ENCODE data around the gene NUP58.

DNA sequence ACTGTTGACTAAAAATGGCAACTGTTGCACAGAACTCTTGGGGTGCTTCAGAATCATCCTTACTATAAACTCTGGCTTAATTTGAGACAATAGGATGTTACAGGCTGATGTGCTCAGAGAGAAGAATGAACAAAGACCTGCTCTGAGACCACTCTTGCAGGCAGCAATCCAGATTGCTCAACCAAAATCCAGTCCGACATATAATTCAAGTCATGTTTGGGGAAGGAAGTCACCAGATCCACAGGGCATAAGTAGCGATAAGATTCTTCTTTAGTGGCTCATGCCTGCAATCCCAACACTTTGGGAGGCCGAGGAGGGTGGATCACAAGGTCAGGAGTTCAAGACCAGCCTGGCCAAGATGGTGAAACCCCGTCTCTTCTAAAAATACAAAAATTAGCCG lies 34.7 kb upstream of the NUP58 start:
- TF ChIP-seq CREB1 (IDR thresholded peaks at IDR 0.05) (no peak), CREB1 (CRISPR knock-in tag; IDR thresholded peaks at IDR 0.05) (no peak), POLR2A (conservative IDR thresholded peaks at IDR 0.05) (no peak), FOXK2 (conservative IDR thresholded peaks at IDR 0.05 in 1 of 2, IDR thresholded peaks at IDR 0.05 in 1 of 2; ENCODE audit: low read depth in 2 of 2) (no peak), ZNF140 (CRISPR knock-in tag; IDR thresholded peaks at IDR 0.05) (no peak), NONO (IDR thresholded peaks at IDR 0.05; ENCODE audit: low read depth in 2 of 2, low read length in 1 of 2) (no peak), POLR2G (IDR thresholded peaks at IDR 0.05; ENCODE audit: low read depth, low read length) (no peak), ZNF384 (IDR thresholded peaks at IDR 0.05; ENCODE audit: low read depth, low read length) (no peak), MBD1 (CRISPR knock-in tag; IDR thresholded peaks at IDR 0.05) (no peak), NFE2L1 (tag; IDR thresholded peaks at IDR 0.05; ENCODE audit: borderline replicate concordance, low read depth) (no peak), ZNF77 (CRISPR knock-in tag; IDR thresholded peaks at IDR 0.05) (no peak), POLR2AphosphoS5 (IDR thresholded peaks at IDR 0.05; ENCODE audit: control insufficient read depth, insufficient read depth, low read depth, low read length) (no peak), MYC (IDR thresholded peaks at IDR 0.05; ENCODE audit: low read depth, low read length) (no peak), MYC (CRISPR knock-in tag; IDR thresholded peaks at IDR 0.05; ENCODE audit: borderline replicate concordance, low read depth) (no peak)
